HCEC 1CT (cell line): ENCODE data around the gene KRTAP6-3.

Experiments
- DNase-seq: peaks from one replicate; pipeline ENCODE4 v3.0.0-alpha.2; 2017

KRTAP6-3 gene

GRCh38 chr21:30628109-30628508, 35.9 kb downstream of the KRTAP6-3 start:
- DNase-seq, result no peak

DNA sequence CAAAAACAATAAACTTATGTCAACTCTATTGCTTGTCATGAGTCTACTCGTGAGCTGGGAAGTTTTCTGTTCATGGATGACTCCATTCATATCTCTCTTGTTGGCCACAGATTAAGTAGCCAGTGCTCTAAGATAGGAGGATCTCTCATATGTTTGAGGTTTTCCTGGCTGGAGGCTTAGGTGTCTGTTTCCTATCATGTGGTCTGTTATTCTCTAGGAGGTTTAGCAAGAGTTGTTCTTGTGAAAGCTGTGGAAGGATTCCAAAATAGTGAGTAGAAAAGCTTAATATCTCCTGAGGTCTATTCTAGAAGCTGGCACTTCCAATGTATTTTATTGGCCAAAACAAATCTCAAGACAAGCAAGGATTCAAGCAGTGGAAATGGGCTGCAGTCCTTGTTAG, 37.0 kb downstream of the KRTAP6-3 start:
- no peak for DNase-seq

- no peak for DNase-seq
These were observed 42.7 kb downstream of the KRTAP6-3 start, which contains the start of gene KRTAP20-2 for GRCh38 chr21:30634906-30635305. KRTAP20-2 (plus strand) TSS chr21:30635206; CDS start chr21:30635264, 58 bp downstream.

DNA sequence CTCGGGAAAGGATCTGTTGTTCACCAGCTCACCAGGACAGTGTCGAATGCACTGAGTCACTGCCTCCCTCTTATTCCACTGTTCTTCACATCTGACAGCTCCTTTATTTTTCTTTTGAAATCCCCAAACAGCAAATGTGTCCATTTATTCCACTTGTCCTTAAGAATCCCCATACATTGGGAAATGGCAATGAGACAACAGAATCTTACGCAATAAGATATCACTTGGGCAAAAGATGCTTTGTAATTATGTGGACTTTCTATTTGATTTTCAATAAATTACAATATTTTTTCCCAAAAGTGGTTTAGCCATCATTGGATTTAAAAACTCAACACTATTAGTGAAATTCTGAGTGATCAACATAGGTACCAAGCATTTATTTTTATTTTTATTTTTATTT, 46.4 kb downstream of the KRTAP6-3 start:
- DNase-seq, result no peak

- no peak for DNase-seq
These were observed 50.3 kb downstream of the KRTAP6-3 start, which contains the start of gene KRTAP20-3 for GRCh38 chr21:30642564-30642963. KRTAP20-3 (plus strand) TSS chr21:30642864.
